IMR-90 (cell line): ENCODE results near the gene ALOXE3. TPM values are rescaled to one million over a fixed set of nuclear protein-coding genes. Genes with fewer than 3 reads are reported as not detected.

Source experiments
- ATAC-seq: fragments of 200-7000 bp; cut with Tn5 transposase; 2 replicates; pipeline ENCODE4 v1.9.1; 2020; ENCODE audit warnings: low read depth, mild to moderate bottlenecking, moderate library complexity
- BruUV-seq: library from RNA; stranded (reverse); fragments of 400-500 nt; replicated peaks from 2 replicates; lab custom pipeline; 2021; lab: Mats Ljungman, UMichigan
- CTCF ChIA-PET: fragments of 300-600 bp; formaldehyde crosslinking; extraction: SDS; loops from one replicate; lab custom pipeline; 2021; ENCODE audit warnings: antibody characterized with exemption; lab: Yijun Ruan, JAX
- POLR2A ChIA-PET: fragments of 300-600 bp; sonication (Branson Sonifier 250); formaldehyde crosslinking; loops from one replicate; lab custom pipeline; 2022; ENCODE audit warnings: antibody characterized with exemption; ENCODE audit not compliant: unreplicated experiment; lab: Charles Lee
- DNase-seq: peaks from one replicate; pipeline ENCODE4 v3.0.0; 2013
- H2AFZ ChIP-seq: replicated peaks from 2 replicates; pipeline ENCODE3; 2013; ENCODE audit warnings: low read length, mild to moderate bottlenecking; ENCODE audit not compliant: poor library complexity
- H2AK5ac ChIP-seq: 2 replicates; pipeline ENCODE4 v1.6.1; 2013; ENCODE audit warnings: low read depth, low read length, inconsistent platforms
- H2AK9ac ChIP-seq: replicated peaks from 2 replicates; pipeline ENCODE3; 2013; ENCODE audit warnings: mild to moderate bottlenecking, low read depth, low read length, moderate library complexity; ENCODE audit not compliant: poor library complexity
- H2BK120ac ChIP-seq: 2 replicates; pipeline ENCODE4 v1.6.1; 2013; ENCODE audit warnings: low read depth, low read length, inconsistent platforms
- H2BK15ac ChIP-seq: 3 replicates; pipeline ENCODE4 v1.6.1; 2013; ENCODE audit warnings: low read depth, low read length, inconsistent platforms
- H2BK20ac ChIP-seq: 2 replicates; pipeline ENCODE4 v1.6.1; 2013; ENCODE audit warnings: low read depth, mild to moderate bottlenecking, inconsistent platforms, low read length, moderate library complexity
- H2BK5ac ChIP-seq: 2 replicates; pipeline ENCODE4 v1.6.1; 2013; ENCODE audit warnings: mild to moderate bottlenecking, low read depth, low read length, inconsistent platforms; ENCODE audit not compliant: poor library complexity, severe bottlenecking
- H3K14ac ChIP-seq: replicated peaks from 2 replicates; pipeline ENCODE4 v1.6.1; 2013; ENCODE audit warnings: low read depth, low read length, inconsistent platforms
- H3K18ac ChIP-seq: 2 replicates; pipeline ENCODE4 v1.6.1; 2013; ENCODE audit warnings: low read depth, low read length, control low read depth
- H3K23ac ChIP-seq: 2 replicates; pipeline ENCODE4 v1.6.1; 2013; ENCODE audit warnings: low read depth, low read length, inconsistent platforms
- H3K27ac ChIP-seq: 2 replicates; pipeline ENCODE4 v1.5.1; 2013; ENCODE audit warnings: mild to moderate bottlenecking, control low read depth, low read length; ENCODE audit not compliant: insufficient read depth
- H3K27me3 ChIP-seq: 2 replicates; pipeline ENCODE4 v1.6.1; 2013; ENCODE audit warnings: low read length; ENCODE audit not compliant: control insufficient read depth, insufficient read depth
- H3K36me3 ChIP-seq: 2 replicates; pipeline ENCODE4 v1.6.1; 2013; ENCODE audit warnings: low read length, mixed read lengths; ENCODE audit not compliant: control insufficient read depth, insufficient read depth
- H3K4ac ChIP-seq: 2 replicates; pipeline ENCODE4 v1.6.1; 2013; ENCODE audit warnings: low read depth, low read length, inconsistent platforms
- H3K4me1 ChIP-seq: 2 replicates; pipeline ENCODE4 v1.6.1; 2013; ENCODE audit warnings: low read length, mixed read lengths; ENCODE audit not compliant: control insufficient read depth, insufficient read depth
- H3K4me2 ChIP-seq: 2 replicates; pipeline ENCODE4 v1.6.1; 2013; ENCODE audit warnings: low read depth, mild to moderate bottlenecking, control low read depth, low read length, moderate library complexity
- H3K4me3 ChIP-seq: 2 replicates; pipeline ENCODE4 v1.5.1; 2013; ENCODE audit warnings: low read depth, mild to moderate bottlenecking, control low read depth, low read length, moderate library complexity; ENCODE audit not compliant: insufficient read depth
- H3K56ac ChIP-seq: 2 replicates; pipeline ENCODE4 v1.6.1; 2013; ENCODE audit warnings: low read length, inconsistent platforms; ENCODE audit not compliant: insufficient read depth; ENCODE audit errors: extremely low read depth
- H3K79me1 ChIP-seq, 2 experiments: 2 replicates each; pipeline ENCODE4 v1.6.1; 2013; ENCODE audit warnings: low read length in 2 of 2, inconsistent platforms in 1 of 2, low read depth in 1 of 2
- H3K9ac ChIP-seq: 2 replicates; pipeline ENCODE4 v1.6.1; 2013; ENCODE audit warnings: low read depth, low read length, control low read depth
- H3K9me1 ChIP-seq: 2 replicates; pipeline ENCODE4 v1.6.1; 2013; ENCODE audit warnings: low read length, inconsistent platforms; ENCODE audit not compliant: insufficient read depth
- H3K9me3 ChIP-seq: 2 replicates; pipeline ENCODE4 v1.6.1; 2013; ENCODE audit warnings: low read length; ENCODE audit not compliant: control insufficient read depth, insufficient read depth
- H4K20me1 ChIP-seq: 2 replicates; pipeline ENCODE4 v1.6.1; 2013; ENCODE audit warnings: low read length, inconsistent platforms; ENCODE audit not compliant: insufficient read depth
- H4K5ac ChIP-seq: 2 replicates; pipeline ENCODE4 v1.6.1; 2013; ENCODE audit warnings: mild to moderate bottlenecking, low read depth, low read length, control low read depth
- H4K8ac ChIP-seq, 2 experiments: 2 replicates each; pipeline ENCODE4 v1.6.1; 2013; ENCODE audit warnings: low read depth in 2 of 2, low read length in 2 of 2, control low read depth in 1 of 2, inconsistent platforms in 1 of 2
- H4K91ac ChIP-seq: 2 replicates; pipeline ENCODE4 v1.6.1; 2013; ENCODE audit warnings: low read depth, low read length, inconsistent platforms; ENCODE audit not compliant: insufficient read depth
- CEBPB ChIP-seq: IDR thresholded peaks from 2 replicates; pipeline ENCODE4 v1.6.1; 2012; ENCODE audit warnings: low read depth, low read length, improper control_type of control experiment
- CHD1 ChIP-seq: IDR thresholded peaks from 2 replicates; pipeline ENCODE4 v1.6.1; 2012; ENCODE audit warnings: low read depth, low read length, improper control_type of control experiment
- FOS ChIP-seq: fragments of 150-350 bp; IDR thresholded peaks from 2 replicates; pipeline ENCODE4 v1.6.1; 2016; ENCODE audit warnings: low read depth, low read length
- MAZ ChIP-seq: IDR thresholded peaks from 2 replicates; pipeline ENCODE4 v1.6.1; 2012; ENCODE audit warnings: low read depth, mild to moderate bottlenecking, low read length, improper control_type of control experiment, moderate library complexity, borderline replicate concordance
- MXI1 ChIP-seq: IDR thresholded peaks from 2 replicates; pipeline ENCODE4 v1.6.1; 2012; ENCODE audit warnings: low read depth, mild to moderate bottlenecking, low read length, moderate library complexity, borderline replicate concordance
- NFE2L2 ChIP-seq: fragments of 150-350 bp; IDR thresholded peaks from 2 replicates; pipeline ENCODE4 v1.6.1; 2016; ENCODE audit warnings: low read depth, mild to moderate bottlenecking, low read length
- POLR2A ChIP-seq: IDR thresholded peaks from 2 replicates; pipeline ENCODE4 v1.6.1; 2012; ENCODE audit warnings: mild to moderate bottlenecking, low read depth, low read length
- RAD21 ChIP-seq: IDR thresholded peaks from 2 replicates; pipeline ENCODE4 v1.6.1; 2012; ENCODE audit warnings: low read length, improper control_type of control experiment
- RCOR1 ChIP-seq: IDR thresholded peaks from 2 replicates; pipeline ENCODE4 v1.6.1; 2012; ENCODE audit warnings: mild to moderate bottlenecking, low read length, improper control_type of control experiment; ENCODE audit not compliant: insufficient replicate concordance
- RFX5 ChIP-seq: IDR thresholded peaks from 2 replicates; pipeline ENCODE4 v1.8.0; 2012; ENCODE audit warnings: low read depth, mild to moderate bottlenecking, low read length, moderate library complexity
- WGBS, 2 experiments: methylation state at CpG; one replicate each; pipeline versions ENCODE4 v1.1.5 to v1.1.7; 2013; ENCODE audit warnings: missing lambda C conversion rate in 2 of 2; ENCODE audit not compliant: insufficient read length in 1 of 2; ENCODE audit errors: extremely low coverage in 2 of 2; 5-methylcytosine and 5-hydroxymethylcytosine counted together
- dilution Hi-C: fragments of 300-500 bp; cut with HindIII; formaldehyde crosslinking; loops from one replicate; pipeline ENCODE4 v1.14.3; 2018; ENCODE audit warnings: low sequenced_read_pairs; ENCODE audit not compliant: unreplicated experiment
- in situ Hi-C: fragments of 300-500 bp; cut with MboI; formaldehyde crosslinking; loops from 3 replicates; pipeline ENCODE4 v1.14.3; 2019; ENCODE audit warnings: low sequenced_read_pairs, inconsistent platforms, mixed read lengths
- intact Hi-C: fragments of 100-400 bp; cut with micrococcal nuclease; formaldehyde crosslinking; loops from 2 replicates; pipeline ENCODE4 v1.10.0; 2022
- polyA plus RNA-seq, 3 experiments: library from polyadenylated mRNA; depleted of rRNA; stranded (reverse); fragments of >200 nt; gene quantifications; 2 replicates each; pipeline ENCODE4 v1.2.3, GENCODE V29; 2012; ENCODE audit warnings: low replicate concordance in 1 of 3
- total RNA-seq: library from RNA; depleted of rRNA; stranded (reverse); fragments of >200 nt; gene quantifications from 2 replicates; pipeline ENCODE4 v1.2.3, GENCODE V29; 2012
- TF ChIP-seq, protein P1 (sequence below): conservative IDR thresholded peaks from 2 replicates; pipeline ENCODE4 v1.5.1; 2012; ENCODE audit warnings: mild to moderate bottlenecking, low read depth, low read length, improper control_type of control experiment
- TF ChIP-seq, protein P2 (sequence below): fragments of 150-350 bp; IDR thresholded peaks from 2 replicates; pipeline ENCODE4 v1.6.1; 2016; ENCODE audit warnings: low read depth, mild to moderate bottlenecking, low read length, moderate library complexity, borderline replicate concordance

The ALOXE3 gene
- total and polyA plus RNA-seq, 2 of the 4 experiments (the other 2 are of a cell fraction) = under 0.01 to 0.26 TPM

DNA sequence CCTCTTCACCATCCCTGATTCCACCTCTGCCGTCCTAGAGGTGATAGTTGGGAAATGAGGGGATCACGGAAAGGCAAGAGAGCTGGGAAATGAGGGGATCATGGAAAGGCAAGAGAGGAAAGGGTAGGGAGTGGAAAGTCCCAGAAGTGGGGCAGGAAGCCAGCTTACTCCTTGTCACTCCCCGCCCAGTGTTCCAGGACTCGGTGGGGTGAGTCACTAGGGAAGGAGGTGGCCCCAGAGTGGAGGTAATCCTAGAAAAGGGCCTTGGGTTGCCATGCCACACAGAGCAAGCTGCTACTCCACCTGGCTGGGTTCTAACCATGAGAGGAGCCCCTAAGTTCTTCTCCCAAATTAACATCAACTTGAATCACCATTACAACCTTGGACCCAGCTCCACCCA lies 14.8 kb downstream of the ALOXE3 start:
- in situ Hi-C loops = no loop called here
- H3K9me3 ChIP-seq = no peaks in the 10 kb centered on the region
- H2AFZ ChIP-seq = peak overlapping the region; percentile 3
- TF ChIP-seq RFX5 (no peak), POLR2A (no peak), CEBPB (no peak), RAD21 (no peak), NFE2L2 (no peak), FOS (no peak), CHD1 (no peak), MXI1 (no peak), MAZ (no peak), RCOR1 (no peak)
- TF ChIP-seq, protein P1, sequence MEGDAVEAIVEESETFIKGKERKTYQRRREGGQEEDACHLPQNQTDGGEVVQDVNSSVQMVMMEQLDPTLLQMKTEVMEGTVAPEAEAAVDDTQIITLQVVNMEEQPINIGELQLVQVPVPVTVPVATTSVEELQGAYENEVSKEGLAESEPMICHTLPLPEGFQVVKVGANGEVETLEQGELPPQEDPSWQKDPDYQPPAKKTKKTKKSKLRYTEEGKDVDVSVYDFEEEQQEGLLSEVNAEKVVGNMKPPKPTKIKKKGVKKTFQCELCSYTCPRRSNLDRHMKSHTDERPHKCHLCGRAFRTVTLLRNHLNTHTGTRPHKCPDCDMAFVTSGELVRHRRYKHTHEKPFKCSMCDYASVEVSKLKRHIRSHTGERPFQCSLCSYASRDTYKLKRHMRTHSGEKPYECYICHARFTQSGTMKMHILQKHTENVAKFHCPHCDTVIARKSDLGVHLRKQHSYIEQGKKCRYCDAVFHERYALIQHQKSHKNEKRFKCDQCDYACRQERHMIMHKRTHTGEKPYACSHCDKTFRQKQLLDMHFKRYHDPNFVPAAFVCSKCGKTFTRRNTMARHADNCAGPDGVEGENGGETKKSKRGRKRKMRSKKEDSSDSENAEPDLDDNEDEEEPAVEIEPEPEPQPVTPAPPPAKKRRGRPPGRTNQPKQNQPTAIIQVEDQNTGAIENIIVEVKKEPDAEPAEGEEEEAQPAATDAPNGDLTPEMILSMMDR = no peak
- TF ChIP-seq, protein P2, sequence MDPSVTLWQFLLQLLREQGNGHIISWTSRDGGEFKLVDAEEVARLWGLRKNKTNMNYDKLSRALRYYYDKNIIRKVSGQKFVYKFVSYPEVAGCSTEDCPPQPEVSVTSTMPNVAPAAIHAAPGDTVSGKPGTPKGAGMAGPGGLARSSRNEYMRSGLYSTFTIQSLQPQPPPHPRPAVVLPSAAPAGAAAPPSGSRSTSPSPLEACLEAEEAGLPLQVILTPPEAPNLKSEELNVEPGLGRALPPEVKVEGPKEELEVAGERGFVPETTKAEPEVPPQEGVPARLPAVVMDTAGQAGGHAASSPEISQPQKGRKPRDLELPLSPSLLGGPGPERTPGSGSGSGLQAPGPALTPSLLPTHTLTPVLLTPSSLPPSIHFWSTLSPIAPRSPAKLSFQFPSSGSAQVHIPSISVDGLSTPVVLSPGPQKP = no peak
- H4K8ac ChIP-seq = no peak overlapping the region
- peaks cover 34% of the 10 kb centered on the region for H3K27me3 ChIP-seq
- no peak overlapping the region for H3K4me3 ChIP-seq
- H3K4me2 ChIP-seq = no peak overlapping the region
- dilution Hi-C loops = loop anchor here (25.0 kb wide), 1 partner anchor 134 kb away; the partner anchor contains the start of genes CTC1 and PFAS
- no peak overlapping the region for H3K23ac ChIP-seq
- ATAC-seq (no peak), DNase-seq (no peak)
- H3K18ac ChIP-seq = no peak overlapping the region
- no peak overlapping the region for H3K4ac ChIP-seq
- CTCF ChIA-PET = interaction anchor here (1.6 kb wide), 1 partner anchor 16 kb away, joined by 7 read pairs; no protein-coding TSS in a partner anchor
- no peak overlapping the region for H3K9ac ChIP-seq
- no peak overlapping the region for H2AK9ac ChIP-seq
- no peaks in the 10 kb centered on the region for H3K36me3 ChIP-seq
- WGBS, 2 experiments = no CpG with 5 or more reads among the region's 4 CpGs
- H3K9me1 ChIP-seq = no peaks in the 10 kb centered on the region
- no peak overlapping the region for H3K56ac ChIP-seq
- H2BK15ac ChIP-seq = no peak overlapping the region
- POLR2A ChIA-PET = no interaction called here
- no peak overlapping the region for H2BK5ac ChIP-seq
- H3K4me1 ChIP-seq = peaks cover 2% of the 10 kb centered on the region; the same call in 1 of the 2 replicates
- H3K14ac ChIP-seq = no peak overlapping the region
- no peak overlapping the region for H2BK120ac ChIP-seq
- H2AK5ac ChIP-seq = no peak overlapping the region
- intact Hi-C loops = no loop called here
- H3K27ac ChIP-seq = no peak overlapping the region
- no peak overlapping the region for H4K91ac ChIP-seq
- H4K5ac ChIP-seq = no peak overlapping the region
- no peaks in the 10 kb centered on the region for H4K20me1 ChIP-seq
- no peaks in the 10 kb centered on the region for H3K79me1 ChIP-seq
- no TSS peak for BruUV-seq
- H2BK20ac ChIP-seq = no peak overlapping the region
